ENCODE data around the gene MPRIP. TPM values are rescaled to one million over a fixed set of nuclear protein-coding genes. Genes with fewer than 3 reads are reported as not detected.

The MPRIP gene
- polyA plus RNA-seq, 1 donor from 2014 or later, result 47.3 TPM

Small RNAs within 50 kb of the gene (small RNA-seq; reads per million reads assigned to genes)
- gene RNU6-767P, result 0 reads per million in 3 experiments

Other genes starting within 250 kb of the MPRIP start
- gene TNFRSF13B, start 70.3 kb upstream of the MPRIP start, polyA plus RNA-seq, result not detected in 2 replicates
- gene PLD6, start 163.9 kb downstream of the MPRIP start, polyA plus RNA-seq, result 2.0 and 2.4 TPM in 2 replicates
- 33.3 and 34.0 TPM in 2 replicates for gene FLCN, start 194.7 kb downstream of the MPRIP start, polyA plus RNA-seq
- gene COPS3, start 238.8 kb downstream of the MPRIP start, polyA plus RNA-seq, result 203 and 213 TPM in 2 replicates